Astrocyte of the cerebellum (primary cell): ENCODE measurements around the gene CARM1.

ENCODE experiments used
- DNase-seq: peaks from one replicate; pipeline ENCODE4 v3.0.0-alpha.2; 2011; ENCODE audit warnings: low read depth
- H3K4me3 ChIP-seq: 2 replicates; pipeline ENCODE4 v1.5.1; 2011; ENCODE audit warnings: mild to moderate bottlenecking, low read depth, low read length, moderate library complexity
- CTCF ChIP-seq: IDR thresholded peaks from 2 replicates; pipeline ENCODE4 v1.5.1; 2012; ENCODE audit warnings: low read length, low read depth, moderate library complexity, mild to moderate bottlenecking; ENCODE audit errors: missing control alignments
- in situ Hi-C: cut with HindIII; loops from 2 replicates; pipeline ENCODE4 v1.10.0; 2017; ENCODE audit warnings: low sequenced_read_pairs

Gene CARM1

GRCh38 chr19:10907925-10908324 is 36.6 kb downstream of the CARM1 start:
- no peak for DNase-seq
- no peak overlapping the region for H3K4me3 ChIP-seq
- in situ Hi-C loops, result no loop called here
- TF ChIP-seq CTCF, result no peak

- no peak for TF ChIP-seq CTCF
- DNase-seq, result no peak
- in situ Hi-C loops, result no loop called here
- no peak overlapping the region for H3K4me3 ChIP-seq
Observed at GRCh38 chr19:10908380-10908960, 37.1 kb downstream of the CARM1 start.

- H3K4me3 ChIP-seq, result no peak overlapping the region
- DNase-seq, result no peak
- in situ Hi-C loops, result loop anchor here (10.0 kb wide), 1 partner anchor 133 kb away; no protein-coding TSS in a partner anchor
- TF ChIP-seq CTCF, result no peak
Observed at GRCh38 chr19:10911579-10912363, 40.4 kb downstream of the CARM1 start.

- TF ChIP-seq CTCF, result no peak
- in situ Hi-C loops, result loop anchor here (10.0 kb wide), 1 partner anchor 132 kb away; no protein-coding TSS in a partner anchor
- DNase-seq, result no peak
- no peak overlapping the region for H3K4me3 ChIP-seq
Observed at GRCh38 chr19:10912619-10913018, 41.3 kb downstream of the CARM1 start.

- H3K4me3 ChIP-seq, result no peak overlapping the region
- in situ Hi-C loops, result loop anchor here (10.0 kb wide), 1 partner anchor 131 kb away; no protein-coding TSS in a partner anchor
- no peak for TF ChIP-seq CTCF
- no peak for DNase-seq
Observed at GRCh38 chr19:10913716-10914340, 42.5 kb downstream of the CARM1 start.
